ENCODE results near the gene WNT1. TPM values are rescaled to one million over a fixed set of nuclear protein-coding genes. Genes with fewer than 3 reads are reported as not detected.
A peak's percentile ranks its signal among the peaks of the same experiment; 100 is the strongest.

The WNT1 gene
- total RNA-seq, 2 experiments from 2014 or later, result not detected

DNA sequence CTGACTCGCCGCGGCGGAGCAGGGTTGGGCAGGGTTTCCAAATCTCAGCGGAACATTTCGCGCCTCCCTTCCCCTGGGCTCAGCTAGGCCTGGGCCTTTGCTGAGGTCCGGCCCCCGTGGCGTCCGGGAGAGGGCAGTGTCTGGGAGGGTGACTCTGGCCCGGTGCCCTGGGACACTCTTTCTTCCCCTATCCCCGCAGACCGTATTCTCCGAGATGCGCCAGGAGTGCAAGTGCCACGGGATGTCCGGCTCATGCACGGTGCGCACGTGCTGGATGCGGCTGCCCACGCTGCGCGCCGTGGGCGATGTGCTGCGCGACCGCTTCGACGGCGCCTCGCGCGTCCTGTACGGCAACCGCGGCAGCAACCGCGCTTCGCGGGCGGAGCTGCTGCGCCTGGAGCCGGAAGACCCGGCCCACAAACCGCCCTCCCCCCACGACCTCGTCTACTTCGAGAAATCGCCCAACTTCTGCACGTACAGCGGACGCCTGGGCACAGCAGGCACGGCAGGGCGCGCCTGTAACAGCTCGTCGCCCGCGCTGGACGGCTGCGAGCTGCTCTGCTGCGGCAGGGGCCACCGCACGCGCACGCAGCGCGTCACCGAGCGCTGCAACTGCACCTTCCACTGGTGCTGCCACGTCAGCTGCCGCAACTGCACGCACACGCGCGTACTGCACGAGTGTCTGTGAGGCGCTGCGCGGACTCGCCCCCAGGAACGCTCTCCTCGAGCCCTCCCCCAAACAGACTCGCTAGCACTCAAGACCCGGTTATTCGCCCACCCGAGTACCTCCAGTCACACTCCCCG lies 3.0 kb downstream of the WNT1 start:
- DNase-seq (peak; percentile 62), ATAC-seq (peak; percentile 10)
- no peak for TF ChIP-seq CTCF (IDR thresholded peaks at IDR 0.05)
- ChIA-PET POLR2A (interaction anchor here (1.1 to 1.4 kb wide), 2 partner anchors 17 to 46 kb away, joined by 3 read pairs; no protein-coding TSS in a partner anchor), CTCF (interaction anchor here (0.9 to 51.8 kb wide), 5 partner anchors 12 to 128 kb away, joined by 4 to 896 read pairs (median 6); partner anchors contain the start of gene DDN)
- H3K36me3 Mint-ChIP-seq (ENCODE audit: low read depth), result no peaks in the 10 kb centered on the region
- peaks cover 47% of the 10 kb centered on the region for H3K4me1 Mint-ChIP-seq (ENCODE audit: low read depth)
- peak overlapping the region; percentile 60 for H3K4me3 Mint-ChIP-seq
- intact Hi-C loops (cut with micrococcal nuclease), result no loop called here
- peaks cover 52% of the 10 kb centered on the region for H3K27me3 Mint-ChIP-seq
- peak overlapping the region; percentile 47 for H3K27ac Mint-ChIP-seq
- no peaks in the 10 kb centered on the region for H3K9me3 Mint-ChIP-seq

DNA sequence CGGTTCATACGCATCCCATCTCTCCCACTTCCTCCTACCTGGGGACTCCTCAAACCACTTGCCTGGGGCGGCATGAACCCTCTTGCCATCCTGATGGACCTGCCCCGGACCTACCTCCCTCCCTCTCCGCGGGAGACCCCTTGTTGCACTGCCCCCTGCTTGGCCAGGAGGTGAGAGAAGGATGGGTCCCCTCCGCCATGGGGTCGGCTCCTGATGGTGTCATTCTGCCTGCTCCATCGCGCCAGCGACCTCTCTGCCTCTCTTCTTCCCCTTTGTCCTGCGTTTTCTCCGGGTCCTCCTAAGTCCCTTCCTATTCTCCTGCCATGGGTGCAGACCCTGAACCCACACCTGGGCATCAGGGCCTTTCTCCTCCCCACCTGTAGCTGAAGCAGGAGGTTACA lies 3.6 kb downstream of the WNT1 start:
- H3K27ac Mint-ChIP-seq, result peak overlapping the region; percentile 47

DNA sequence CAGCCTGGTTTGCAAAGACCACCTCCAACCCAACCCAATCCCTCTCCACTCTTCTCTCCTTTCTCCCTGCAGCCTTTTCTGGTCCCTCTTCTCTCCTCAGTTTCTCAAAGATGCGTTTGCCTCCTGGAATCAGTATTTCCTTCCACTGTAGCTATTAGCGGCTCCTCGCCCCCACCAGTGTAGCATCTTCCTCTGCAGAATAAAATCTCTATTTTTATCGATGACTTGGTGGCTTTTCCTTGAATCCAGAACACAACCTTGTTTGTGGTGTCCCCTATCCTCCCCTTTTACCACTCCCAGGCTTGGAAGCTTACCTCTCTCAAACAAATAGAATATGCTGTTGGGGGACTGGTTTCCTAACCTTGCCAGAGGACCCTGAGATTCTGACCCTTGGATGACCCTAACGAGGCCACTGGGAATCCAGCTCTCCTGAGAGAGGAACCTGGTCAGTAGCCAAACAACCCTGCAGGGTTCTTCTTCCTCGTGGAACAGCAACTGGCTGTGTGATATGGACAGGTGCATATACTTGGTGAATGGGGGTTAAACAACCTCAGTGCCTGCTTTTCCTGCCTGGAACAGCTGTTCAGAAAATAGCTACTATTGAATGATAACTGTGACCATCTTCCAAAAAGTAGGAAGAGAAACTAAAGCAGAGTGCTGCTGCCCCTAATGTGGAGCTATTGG lies 4.4 kb downstream of the WNT1 start:
- peaks cover 45% of the 10 kb centered on the region for H3K27me3 Mint-ChIP-seq
- no peak for ATAC-seq
- H3K4me3 Mint-ChIP-seq, result no peak overlapping the region
- POLR2A ChIA-PET, result interaction anchor here (1.0 to 3.1 kb wide), 2 partner anchors 15 to 19 kb away, joined by 3 to 14 read pairs; no protein-coding TSS in a partner anchor
- CTCF ChIA-PET, result interaction anchor here (0.6 to 51.8 kb wide), 12 partner anchors 10 to 130 kb away, joined by 3 to 896 read pairs (median 3); partner anchors contain the start of genes DDN and DDX23
- DNase-seq, result no peak
- intact Hi-C loops (cut with micrococcal nuclease), result no loop called here
- H3K4me1 Mint-ChIP-seq (ENCODE audit: low read depth), result peaks cover 40% of the 10 kb centered on the region
- no peaks in the 10 kb centered on the region for H3K9me3 Mint-ChIP-seq
- no peak for TF ChIP-seq CTCF (IDR thresholded peaks at IDR 0.05)
- no peaks in the 10 kb centered on the region for H3K36me3 Mint-ChIP-seq (ENCODE audit: low read depth)
- H3K27ac Mint-ChIP-seq, result no peak overlapping the region

More for the DNA sequence above, 3.6 kb downstream of the WNT1 start:
- peak overlapping the region; percentile 60 for H3K4me3 Mint-ChIP-seq
- H3K9me3 Mint-ChIP-seq, result no peaks in the 10 kb centered on the region
- H3K4me1 Mint-ChIP-seq (ENCODE audit: low read depth), result peaks cover 47% of the 10 kb centered on the region
- ATAC-seq, result no peak
- ChIA-PET CTCF (interaction anchor here (0.9 to 51.8 kb wide), 8 partner anchors 13 to 93 kb away, joined by 3 to 896 read pairs (median 5); partner anchors contain the start of gene DDN), POLR2A (interaction anchor here (1.1 to 3.1 kb wide), 2 partner anchors 17 to 19 kb away, joined by 3 to 14 read pairs; no protein-coding TSS in a partner anchor)
- DNase-seq, result no peak
- no peak for TF ChIP-seq CTCF (IDR thresholded peaks at IDR 0.05)
- H3K36me3 Mint-ChIP-seq (ENCODE audit: low read depth), result no peaks in the 10 kb centered on the region
- intact Hi-C loops (cut with micrococcal nuclease), result no loop called here
- H3K27me3 Mint-ChIP-seq, result peaks cover 52% of the 10 kb centered on the region

- Mint-ChIP-seq H3K27ac (no peak overlapping the region), H3K36me3 (ENCODE audit: low read depth) (no peaks in the 10 kb centered on the region), H3K4me1 (ENCODE audit: low read depth) (peaks cover 16% of the 10 kb centered on the region), H3K9me3 (no peaks in the 10 kb centered on the region), H3K4me3 (no peak overlapping the region), H3K27me3 (peaks cover 45% of the 10 kb centered on the region)
- intact Hi-C loops (cut with micrococcal nuclease), result no loop called here
- TF ChIP-seq CTCF (IDR thresholded peaks at IDR 0.05), result no peak
- ATAC-seq (no peak), DNase-seq (no peak)
- ChIA-PET CTCF (interaction anchor here (1.2 to 51.8 kb wide), 4 partner anchors 11 to 103 kb away, joined by 3 to 896 read pairs (median 10); partner anchors contain the start of gene DDN), POLR2A (interaction anchor here (0.6 to 0.8 kb wide), 2 partner anchors 47 to 324 kb away, joined by 3 read pairs; no protein-coding TSS in a partner anchor)
Observed at GRCh38 chr12:48985475-48985897, 7.4 kb downstream of the WNT1 start.
